Measurements from ENCODE around the gene EDEM3. TPM values are rescaled to one million over a fixed set of nuclear protein-coding genes. Genes with fewer than 3 reads are reported as not detected.

Gene EDEM3
- total RNA-seq, 1 experiment from 2014 or later: 14.0 TPM

GRCh38 chr1:184804220-184804619, 49.6 kb upstream of the EDEM3 start:
- Histone ChIP-seq H4K91ac (ENCODE audit: insufficient read length, low read depth, low read length) (no peak overlapping the region), H2BK15ac (ENCODE audit: low read depth, low read length) (no peak overlapping the region), H3K56ac (ENCODE audit: insufficient read length, low read depth, low read length) (no peak overlapping the region), H4K20me1 (ENCODE audit: control insufficient read depth, insufficient read depth, insufficient read length) (no peaks in the 10 kb centered on the region), H3K23ac (ENCODE audit: insufficient read length, low read depth, low read length) (no peak overlapping the region), H3K4me2 (ENCODE audit: insufficient read depth, insufficient read length, low read length) (no peak overlapping the region), H3K79me2 (ENCODE audit: insufficient read depth, low read length) (no peaks in the 10 kb centered on the region), H2BK5ac (ENCODE audit: insufficient read length, low read length) (no peak overlapping the region), H2BK20ac (ENCODE audit: low read depth, low read length, poor library complexity, severe bottlenecking) (no peak overlapping the region), H3K27ac (ENCODE audit: insufficient read length, low read depth, low read length) (no peak overlapping the region), H3K79me1 (ENCODE audit: insufficient read depth, low read depth, low read length, poor library complexity, severe bottlenecking) (no peaks in the 10 kb centered on the region), H4K8ac (replicated peaks; ENCODE audit: insufficient read length, low read depth, low read length) (no peak overlapping the region), H2AK5ac (ENCODE audit: insufficient read length, low read length) (no peak overlapping the region), H3K4ac (ENCODE audit: low read depth, low read length) (no peak overlapping the region), H3K27me3 (ENCODE audit: insufficient read depth, low read length) (no peaks in the 10 kb centered on the region), H2BK120ac (ENCODE audit: low read depth, low read length, poor library complexity, severe bottlenecking) (no peak overlapping the region), H2BK12ac (ENCODE audit: insufficient read length, low read depth, low read length) (no peak overlapping the region), H4K5ac (ENCODE audit: insufficient read length, low read depth, low read length) (no peak overlapping the region), H3K9me3 (ENCODE audit: control insufficient read depth, low read depth, low read length) (no peaks in the 10 kb centered on the region), H3K14ac (ENCODE audit: insufficient read depth, low read length) (no peak overlapping the region), H3K18ac (ENCODE audit: insufficient read length, low read depth, low read length) (no peak overlapping the region), H3T11ph (ENCODE audit: low read length) (no peak overlapping the region), H2AFZ (ENCODE audit: low read length) (no peak overlapping the region), H3K9ac (ENCODE audit: extremely low read depth, insufficient read length, low read length) (no peak overlapping the region), H3K23me2 (ENCODE audit: insufficient read length, low read depth, low read length, poor library complexity, severe bottlenecking) (no peaks in the 10 kb centered on the region), H3K4me1 (ENCODE audit: insufficient read depth, low read length) (no peaks in the 10 kb centered on the region)
- Mint-ChIP-seq H3K9me3 (no peaks in the 10 kb centered on the region), H3K27ac (no peak overlapping the region), H3K4me1 (peaks cover 0 to 6% of the 10 kb centered on the region in 2 experiments; a peak in 2 of 4 replicates), H3K27me3 (ENCODE audit: low read depth) (no peaks in the 10 kb centered on the region), H3K4me3 (no peak overlapping the region), H3K36me3 (ENCODE audit: insufficient read depth in 1 of 3, low read depth in 3 of 3) (peaks cover 0 to 5% (median 0%) of the 10 kb centered on the region in 3 experiments; a peak in 2 of 7 replicates)
- no peak for DNase-seq
- WGBS (ENCODE audit: extremely low coverage, insufficient read length, low lambda C conversion rate): no CpG with 5 or more reads among the region's 3 CpGs
- TF ChIP-seq, protein P1, sequence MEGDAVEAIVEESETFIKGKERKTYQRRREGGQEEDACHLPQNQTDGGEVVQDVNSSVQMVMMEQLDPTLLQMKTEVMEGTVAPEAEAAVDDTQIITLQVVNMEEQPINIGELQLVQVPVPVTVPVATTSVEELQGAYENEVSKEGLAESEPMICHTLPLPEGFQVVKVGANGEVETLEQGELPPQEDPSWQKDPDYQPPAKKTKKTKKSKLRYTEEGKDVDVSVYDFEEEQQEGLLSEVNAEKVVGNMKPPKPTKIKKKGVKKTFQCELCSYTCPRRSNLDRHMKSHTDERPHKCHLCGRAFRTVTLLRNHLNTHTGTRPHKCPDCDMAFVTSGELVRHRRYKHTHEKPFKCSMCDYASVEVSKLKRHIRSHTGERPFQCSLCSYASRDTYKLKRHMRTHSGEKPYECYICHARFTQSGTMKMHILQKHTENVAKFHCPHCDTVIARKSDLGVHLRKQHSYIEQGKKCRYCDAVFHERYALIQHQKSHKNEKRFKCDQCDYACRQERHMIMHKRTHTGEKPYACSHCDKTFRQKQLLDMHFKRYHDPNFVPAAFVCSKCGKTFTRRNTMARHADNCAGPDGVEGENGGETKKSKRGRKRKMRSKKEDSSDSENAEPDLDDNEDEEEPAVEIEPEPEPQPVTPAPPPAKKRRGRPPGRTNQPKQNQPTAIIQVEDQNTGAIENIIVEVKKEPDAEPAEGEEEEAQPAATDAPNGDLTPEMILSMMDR (conservative IDR thresholded peaks at IDR 0.05): no peak
